ENCODE data around the gene NCKAP5. TPM values are rescaled to one million over a fixed set of nuclear protein-coding genes. Genes with fewer than 3 reads are reported as not detected.
A peak's percentile ranks its signal among the peaks of the same experiment; 100 is the strongest.

Gene NCKAP5
- total and polyA plus RNA-seq, 2 of the 8 experiments (the other 6 are each of a cell fraction or from before 2014, with no cell fraction given), result 0.27 to 0.86 TPM

GRCh38 chr2:132669908-132670495 is 898.3 kb downstream of the NCKAP5 start, which contains the start of gene LYPD1 (continued):
- TF ChIP-seq BRCA1 (IDR thresholded peaks at IDR 0.05; ENCODE audit: low read depth, low read length) (no peak), SAP30 (IDR thresholded peaks at IDR 0.05; ENCODE audit: insufficient read depth, insufficient replicate concordance, low read length) (no peak), TEAD4 (IDR thresholded peaks at IDR 0.05; ENCODE audit: low read depth, low read length) (no peak), CHD2 (IDR thresholded peaks at IDR 0.05; ENCODE audit: low read length) (no peak), BACH1 (IDR thresholded peaks at IDR 0.05; ENCODE audit: low read length) (no peak), E2F6 (IDR thresholded peaks at IDR 0.05) (peak; percentile 28; the same call in 1 of the 2 replicates), NANOG (IDR thresholded peaks at IDR 0.05; ENCODE audit: insufficient read depth, low read depth, low read length, poor library complexity, severe bottlenecking) (no peak), SRF (IDR thresholded peaks at IDR 0.05; ENCODE audit: low read depth, low read length) (no peak), POLR2A (IDR thresholded peaks at IDR 0.05; ENCODE audit: control extremely low read depth in 1 of 2, low read depth in 2 of 2, low read length in 2 of 2) (no peak), RBBP5 (IDR thresholded peaks at IDR 0.05; ENCODE audit: borderline replicate concordance, low read depth, low read length) (no peak; the same call in 1 of the 2 replicates), NRF1 (IDR thresholded peaks at IDR 0.05; ENCODE audit: low read depth, low read length) (no peak), ASH2L (IDR thresholded peaks at IDR 0.05; ENCODE audit: low read length) (no peak), RFX5 (IDR thresholded peaks at IDR 0.05; ENCODE audit: borderline replicate concordance, low read depth, low read length) (no peak), HDAC6 (IDR thresholded peaks at IDR 0.05; ENCODE audit: low read depth, low read length) (no peak), SP2 (IDR thresholded peaks at IDR 0.05; ENCODE audit: low read length) (no peak), TAF7 (optimal IDR thresholded peaks at IDR 0.05; ENCODE audit: borderline replicate concordance, low read depth, low read length) (no peak), JUND (IDR thresholded peaks at IDR 0.05; ENCODE audit: low read length) (no peak), FOSL1 (IDR thresholded peaks at IDR 0.05; ENCODE audit: insufficient read depth, low read depth, low read length) (no peak), ATF3 (IDR thresholded peaks at IDR 0.05; ENCODE audit: insufficient read depth, low read depth, low read length) (peak; percentile 70; the same call in 1 of the 2 replicates), GABPA (IDR thresholded peaks at IDR 0.05; ENCODE audit: borderline replicate concordance, insufficient read depth, low read length) (no peak), SIX5 (IDR thresholded peaks at IDR 0.05; ENCODE audit: low read depth, low read length) (no peak), SUZ12 (IDR thresholded peaks at IDR 0.05; ENCODE audit: low read length) (no peak), EZH2 (IDR thresholded peaks at IDR 0.05; ENCODE audit: low read depth, low read length, severe bottlenecking) (no peak), CBX8 (IDR thresholded peaks at IDR 0.05; ENCODE audit: borderline replicate concordance, low read depth, low read length) (no peak), ZNF274 (IDR thresholded peaks at IDR 0.05; ENCODE audit: borderline replicate concordance, extremely low read depth, low read length) (no peak)
